OCI-LY1 (cell line): ENCODE measurements around the gene CRTC3.

Source experiments
- H2AFZ ChIP-seq: fragments of 200-600 bp; sonication (generic), shearing (Covaris generic); 2 replicates; pipeline ENCODE4 v1.6.0; 2014; ENCODE audit warnings: antibody characterized with exemption, mild to moderate bottlenecking, low read length
- H3F3A ChIP-seq: fragments of 200-600 bp; sonication (generic), shearing (Covaris generic); 2 replicates; pipeline ENCODE4 v1.6.0; 2014; ENCODE audit warnings: mild to moderate bottlenecking, antibody characterized with exemption, low read length, moderate library complexity; ENCODE audit not compliant: insufficient read depth
- H3K27ac ChIP-seq: fragments of 200-600 bp; sonication (generic); 2 replicates; pipeline ENCODE4 v1.5.1; 2014; ENCODE audit warnings: low read length, mixed run types, mild to moderate bottlenecking, low read depth; ENCODE audit not compliant: poor library complexity, severe bottlenecking
- H3K27me3 ChIP-seq: fragments of 200-600 bp; sonication (generic); 2 replicates; pipeline ENCODE4 v1.6.0; 2014; ENCODE audit warnings: antibody characterized with exemption, mild to moderate bottlenecking, low read length, moderate library complexity; ENCODE audit not compliant: insufficient read depth
- H3K36me3 ChIP-seq: fragments of 200-600 bp; sonication (generic); 2 replicates; pipeline ENCODE4 v1.6.1; 2014; ENCODE audit warnings: mild to moderate bottlenecking, antibody characterized with exemption, low read length, moderate library complexity, mixed read lengths; ENCODE audit not compliant: insufficient read depth
- H3K4me1 ChIP-seq: fragments of 200-600 bp; sonication (generic); 2 replicates; pipeline ENCODE4 v1.5.1; 2014; ENCODE audit warnings: mild to moderate bottlenecking, low read length, moderate library complexity; ENCODE audit not compliant: insufficient read depth, severe bottlenecking
- H3K4me2 ChIP-seq: fragments of 200-600 bp; sonication (generic), shearing (Covaris generic); 2 replicates; pipeline ENCODE4 v1.6.1; 2014; ENCODE audit warnings: low read length
- H3K4me3 ChIP-seq: fragments of 200-600 bp; sonication (generic); 2 replicates; pipeline ENCODE4 v1.5.1; 2014; ENCODE audit warnings: low read length, low read depth, mild to moderate bottlenecking, mixed read lengths; ENCODE audit not compliant: poor library complexity, severe bottlenecking
- H3K79me2 ChIP-seq: fragments of 200-600 bp; shearing (Covaris generic); 2 replicates; pipeline ENCODE4 v1.6.1; 2016; ENCODE audit warnings: mixed run types, low read length, mixed read lengths; ENCODE audit not compliant: insufficient read depth
- H3K9ac ChIP-seq: fragments of 200-600 bp; sonication (generic), shearing (Covaris generic); 2 replicates; pipeline ENCODE4 v1.6.1; 2014; ENCODE audit warnings: mild to moderate bottlenecking, low read length, mixed read lengths
- H3K9me2 ChIP-seq: fragments of 200-600 bp; sonication (generic), shearing (Covaris generic); 2 replicates; pipeline ENCODE4 v1.6.1; 2014; ENCODE audit warnings: low read depth, mild to moderate bottlenecking, low read length, mixed read lengths
- H3K9me3 ChIP-seq: fragments of 200-600 bp; shearing (Covaris generic); 2 replicates; pipeline ENCODE4 v1.6.1; 2014; ENCODE audit warnings: low read length, mixed read lengths
- H4K20me1 ChIP-seq: fragments of 200-600 bp; sonication (generic), shearing (Covaris generic); 2 replicates; pipeline ENCODE4 v1.6.0; 2016; ENCODE audit warnings: mild to moderate bottlenecking, low read length; ENCODE audit not compliant: insufficient read depth
- EZH2 ChIP-seq: fragments of 200-600 bp; sonication (generic), shearing (Covaris generic); IDR thresholded peaks from 2 replicates; pipeline ENCODE4 v1.8.0; 2017; ENCODE audit warnings: borderline replicate concordance, mixed run types, mild to moderate bottlenecking, antibody characterized with exemption, low read length, moderate library complexity, mixed read lengths
- TF ChIP-seq, protein P1 (sequence below): fragments of 200-600 bp; sonication (generic), shearing (Covaris generic); IDR thresholded peaks from 2 replicates; pipeline ENCODE4 v1.5.1; 2017; ENCODE audit warnings: mild to moderate bottlenecking, antibody characterized with exemption, low read length, moderate library complexity, mixed read lengths

The CRTC3 gene

DNA sequence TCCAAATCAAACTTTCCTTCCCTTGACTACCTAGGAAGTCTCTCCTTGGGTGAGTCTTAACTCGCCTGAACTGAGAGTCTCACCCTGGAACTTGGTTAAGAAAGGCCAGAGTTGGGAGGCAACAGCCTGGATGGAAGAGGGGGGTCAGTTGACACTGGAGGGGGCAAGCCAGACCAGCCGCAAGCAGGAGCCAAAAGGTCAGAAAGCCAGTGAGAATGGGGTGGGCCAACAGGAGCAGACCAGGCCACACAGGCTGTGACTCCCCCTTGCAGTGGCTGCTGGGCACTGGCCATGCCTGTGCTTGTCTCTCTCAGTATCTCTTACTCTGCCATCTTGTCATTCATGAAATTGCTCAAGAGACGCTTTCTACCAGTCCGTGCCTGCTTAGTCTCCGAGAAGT, 32.9 kb downstream of the CRTC3 start:
- Histone ChIP-seq H3K79me2 (no peaks in the 10 kb centered on the region), H3K9ac (no peak overlapping the region), H3K4me2 (no peak overlapping the region), H3K9me3 (no peaks in the 10 kb centered on the region), H3F3A (0 out of 2 replicates have a peak, but pooled peaks cover 7% of the 10 kb centered on the region), H3K27me3 (no peaks in the 10 kb centered on the region; the same call in 1 of the 2 replicates), H2AFZ (no peak overlapping the region), H3K9me2 (no peaks in the 10 kb centered on the region), H3K4me3 (no peak overlapping the region), H4K20me1 (no peaks in the 10 kb centered on the region), H3K36me3 (no peaks in the 10 kb centered on the region; the same call in 1 of the 2 replicates), H3K4me1 (no peaks in the 10 kb centered on the region), H3K27ac (no peak overlapping the region)
- no peak for TF ChIP-seq EZH2
- TF ChIP-seq, protein P1, sequence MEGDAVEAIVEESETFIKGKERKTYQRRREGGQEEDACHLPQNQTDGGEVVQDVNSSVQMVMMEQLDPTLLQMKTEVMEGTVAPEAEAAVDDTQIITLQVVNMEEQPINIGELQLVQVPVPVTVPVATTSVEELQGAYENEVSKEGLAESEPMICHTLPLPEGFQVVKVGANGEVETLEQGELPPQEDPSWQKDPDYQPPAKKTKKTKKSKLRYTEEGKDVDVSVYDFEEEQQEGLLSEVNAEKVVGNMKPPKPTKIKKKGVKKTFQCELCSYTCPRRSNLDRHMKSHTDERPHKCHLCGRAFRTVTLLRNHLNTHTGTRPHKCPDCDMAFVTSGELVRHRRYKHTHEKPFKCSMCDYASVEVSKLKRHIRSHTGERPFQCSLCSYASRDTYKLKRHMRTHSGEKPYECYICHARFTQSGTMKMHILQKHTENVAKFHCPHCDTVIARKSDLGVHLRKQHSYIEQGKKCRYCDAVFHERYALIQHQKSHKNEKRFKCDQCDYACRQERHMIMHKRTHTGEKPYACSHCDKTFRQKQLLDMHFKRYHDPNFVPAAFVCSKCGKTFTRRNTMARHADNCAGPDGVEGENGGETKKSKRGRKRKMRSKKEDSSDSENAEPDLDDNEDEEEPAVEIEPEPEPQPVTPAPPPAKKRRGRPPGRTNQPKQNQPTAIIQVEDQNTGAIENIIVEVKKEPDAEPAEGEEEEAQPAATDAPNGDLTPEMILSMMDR, result no peak

DNA sequence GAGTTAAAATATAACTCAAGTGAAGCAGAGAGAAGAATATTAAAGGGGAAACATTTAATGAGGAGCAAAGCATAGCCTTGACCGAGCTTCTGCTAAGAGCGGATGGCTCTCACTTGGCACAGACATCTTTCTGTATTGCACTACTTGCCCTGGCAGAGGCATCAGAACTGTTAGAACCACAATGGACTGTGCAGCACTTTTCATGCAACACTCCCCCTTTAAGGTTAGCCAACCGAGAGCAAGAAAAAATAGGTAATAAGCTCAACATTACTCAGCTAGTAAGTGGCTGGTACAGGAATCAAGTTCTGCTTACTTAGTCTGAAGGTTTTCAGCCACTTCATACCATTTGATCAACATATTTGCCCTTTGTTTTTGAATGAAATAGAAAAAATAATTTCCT, 33.7 kb downstream of the CRTC3 start:
- Histone ChIP-seq H2AFZ (no peak overlapping the region), H3K27me3 (no peaks in the 10 kb centered on the region; the same call in 1 of the 2 replicates), H3K36me3 (no peaks in the 10 kb centered on the region; the same call in 1 of the 2 replicates), H3K9ac (no peak overlapping the region), H3K9me2 (no peaks in the 10 kb centered on the region), H3K9me3 (no peaks in the 10 kb centered on the region), H3K4me1 (no peaks in the 10 kb centered on the region), H3K79me2 (no peaks in the 10 kb centered on the region), H4K20me1 (no peaks in the 10 kb centered on the region), H3K27ac (no peak overlapping the region), H3K4me2 (no peak overlapping the region), H3F3A (0 out of 2 replicates have a peak, but pooled peaks cover 7% of the 10 kb centered on the region), H3K4me3 (no peak overlapping the region)
- TF ChIP-seq, protein P1, result no peak
- no peak for TF ChIP-seq EZH2

DNA sequence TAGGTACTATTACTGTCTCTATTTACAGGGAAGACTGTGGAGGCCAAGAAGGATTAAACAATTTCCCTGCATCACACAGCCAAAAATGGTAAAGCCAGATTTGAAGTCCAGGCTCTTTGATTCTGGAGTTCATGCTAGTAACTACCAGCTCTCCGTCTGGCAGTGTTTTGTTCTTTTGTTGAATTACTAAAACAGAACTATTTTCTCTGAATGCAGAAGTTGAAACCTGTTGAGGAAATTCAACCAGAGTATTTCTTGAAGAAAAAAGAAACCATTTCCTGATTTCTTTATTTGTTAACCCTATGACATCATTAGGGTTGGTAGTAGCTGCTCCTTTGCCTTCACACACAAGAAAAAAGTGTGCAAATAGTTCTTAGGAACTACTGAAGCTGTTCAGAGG, 34.3 kb downstream of the CRTC3 start:
- TF ChIP-seq, protein P1, result no peak
- TF ChIP-seq EZH2, result no peak
- Histone ChIP-seq H3F3A (0 out of 2 replicates have a peak, but pooled peaks cover 7% of the 10 kb centered on the region), H3K9me2 (no peaks in the 10 kb centered on the region), H3K4me3 (no peak overlapping the region), H2AFZ (no peak overlapping the region), H3K27me3 (no peaks in the 10 kb centered on the region; the same call in 1 of the 2 replicates), H3K27ac (no peak overlapping the region), H3K4me2 (no peak overlapping the region), H3K4me1 (no peaks in the 10 kb centered on the region), H3K36me3 (no peaks in the 10 kb centered on the region; the same call in 1 of the 2 replicates), H3K9ac (no peak overlapping the region), H3K79me2 (no peaks in the 10 kb centered on the region), H3K9me3 (no peaks in the 10 kb centered on the region), H4K20me1 (no peaks in the 10 kb centered on the region)
